NB4 (cell line): ENCODE data around the gene SFSWAP.

Experiments
- DNase-seq: peaks from one replicate; pipeline ENCODE4 v3.0.0; 2010; ENCODE audit warnings: low read depth
- H3K4me3 ChIP-seq: one replicate; pipeline ENCODE4 v1.5.1; 2011; ENCODE audit warnings: mild to moderate bottlenecking, low read depth, low read length, moderate library complexity
- MYC ChIP-seq: IDR thresholded peaks from 2 replicates; pipeline ENCODE4 v1.6.1; 2011; ENCODE audit warnings: low read depth, low read length
- POLR2A ChIP-seq: IDR thresholded peaks from 2 replicates; pipeline ENCODE4 v1.6.1; 2011; ENCODE audit warnings: mild to moderate bottlenecking; ENCODE audit not compliant: insufficient read length; ENCODE audit errors: extremely low read depth
- TF ChIP-seq, protein P1 (sequence below): IDR thresholded peaks from 2 replicates; pipeline ENCODE4 v1.6.1; 2011; ENCODE audit warnings: low read depth, low read length
- TF ChIP-seq, protein P2 (sequence below): IDR thresholded peaks from one replicate; pipeline ENCODE4 v1.5.1; 2012; ENCODE audit warnings: low read depth, low read length

SFSWAP gene

DNA sequence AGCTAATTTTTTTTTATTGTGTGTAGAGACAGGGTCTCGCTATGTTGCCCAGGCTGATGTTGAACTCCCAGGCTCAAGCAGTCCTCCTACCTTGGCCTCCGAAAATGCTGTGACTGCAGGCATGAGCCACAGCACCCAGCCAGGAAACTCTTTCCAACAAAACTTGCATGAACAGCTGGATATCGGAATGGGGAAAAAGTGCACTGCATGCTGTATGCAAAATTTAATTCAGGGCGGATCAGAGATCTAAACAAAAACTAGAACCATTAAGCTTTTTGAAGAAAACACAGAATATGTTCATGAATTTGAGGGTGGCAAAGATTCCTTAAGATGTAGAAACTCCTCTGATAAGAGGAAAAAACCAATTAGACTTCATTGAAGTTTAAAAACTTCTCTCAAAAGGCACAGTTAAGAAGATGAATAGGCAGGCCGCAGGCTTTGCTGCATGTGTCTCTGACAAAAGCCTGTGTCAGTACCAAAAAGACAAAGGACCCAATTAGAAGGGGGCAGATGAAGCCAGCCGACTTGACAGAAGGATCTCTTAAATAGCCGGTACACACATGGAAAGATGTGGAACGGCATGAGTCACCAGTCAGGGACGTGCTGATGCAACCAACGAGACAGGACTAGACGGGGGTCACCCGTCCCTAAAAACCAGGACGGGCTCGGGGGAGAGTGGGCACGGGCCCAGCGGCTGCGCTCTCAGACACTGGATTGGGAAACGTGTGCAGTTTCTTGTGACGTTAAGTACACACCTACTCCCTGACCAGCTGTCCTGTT lies 82.5 kb downstream of the SFSWAP start:
- DNase-seq = no peak
- no peak for TF ChIP-seq POLR2A
- TF ChIP-seq, protein P1, sequence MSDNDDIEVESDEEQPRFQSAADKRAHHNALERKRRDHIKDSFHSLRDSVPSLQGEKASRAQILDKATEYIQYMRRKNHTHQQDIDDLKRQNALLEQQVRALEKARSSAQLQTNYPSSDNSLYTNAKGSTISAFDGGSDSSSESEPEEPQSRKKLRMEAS = no peak
- no peak for TF ChIP-seq MYC
- TF ChIP-seq, protein P2, sequence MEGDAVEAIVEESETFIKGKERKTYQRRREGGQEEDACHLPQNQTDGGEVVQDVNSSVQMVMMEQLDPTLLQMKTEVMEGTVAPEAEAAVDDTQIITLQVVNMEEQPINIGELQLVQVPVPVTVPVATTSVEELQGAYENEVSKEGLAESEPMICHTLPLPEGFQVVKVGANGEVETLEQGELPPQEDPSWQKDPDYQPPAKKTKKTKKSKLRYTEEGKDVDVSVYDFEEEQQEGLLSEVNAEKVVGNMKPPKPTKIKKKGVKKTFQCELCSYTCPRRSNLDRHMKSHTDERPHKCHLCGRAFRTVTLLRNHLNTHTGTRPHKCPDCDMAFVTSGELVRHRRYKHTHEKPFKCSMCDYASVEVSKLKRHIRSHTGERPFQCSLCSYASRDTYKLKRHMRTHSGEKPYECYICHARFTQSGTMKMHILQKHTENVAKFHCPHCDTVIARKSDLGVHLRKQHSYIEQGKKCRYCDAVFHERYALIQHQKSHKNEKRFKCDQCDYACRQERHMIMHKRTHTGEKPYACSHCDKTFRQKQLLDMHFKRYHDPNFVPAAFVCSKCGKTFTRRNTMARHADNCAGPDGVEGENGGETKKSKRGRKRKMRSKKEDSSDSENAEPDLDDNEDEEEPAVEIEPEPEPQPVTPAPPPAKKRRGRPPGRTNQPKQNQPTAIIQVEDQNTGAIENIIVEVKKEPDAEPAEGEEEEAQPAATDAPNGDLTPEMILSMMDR = no peak
- H3K4me3 ChIP-seq = no peak overlapping the region

DNA sequence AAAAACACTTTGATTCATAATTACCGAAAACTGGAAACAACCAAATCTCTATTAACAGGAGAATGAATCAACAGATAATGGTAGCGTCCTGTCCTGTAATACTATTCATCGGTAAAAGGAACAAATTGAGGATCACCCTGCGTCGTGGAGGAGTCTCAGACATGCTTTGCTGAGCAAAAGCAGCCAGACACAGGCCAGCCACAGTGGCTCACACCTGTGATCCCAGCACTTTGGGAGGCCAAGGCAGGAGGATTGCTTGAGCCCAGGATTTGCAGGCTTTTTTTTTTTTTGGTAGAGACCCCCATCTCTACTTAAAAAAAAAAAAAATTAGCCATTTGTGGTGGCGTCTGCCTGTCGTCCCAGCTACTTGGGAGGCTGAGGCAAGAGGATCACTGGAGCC lies 83.2 kb downstream of the SFSWAP start:
- DNase-seq = no peak
- H3K4me3 ChIP-seq = no peak overlapping the region
- no peak for TF ChIP-seq POLR2A
- TF ChIP-seq, protein P1 = no peak
- TF ChIP-seq, protein P2 = no peak
- no peak for TF ChIP-seq MYC

DNA sequence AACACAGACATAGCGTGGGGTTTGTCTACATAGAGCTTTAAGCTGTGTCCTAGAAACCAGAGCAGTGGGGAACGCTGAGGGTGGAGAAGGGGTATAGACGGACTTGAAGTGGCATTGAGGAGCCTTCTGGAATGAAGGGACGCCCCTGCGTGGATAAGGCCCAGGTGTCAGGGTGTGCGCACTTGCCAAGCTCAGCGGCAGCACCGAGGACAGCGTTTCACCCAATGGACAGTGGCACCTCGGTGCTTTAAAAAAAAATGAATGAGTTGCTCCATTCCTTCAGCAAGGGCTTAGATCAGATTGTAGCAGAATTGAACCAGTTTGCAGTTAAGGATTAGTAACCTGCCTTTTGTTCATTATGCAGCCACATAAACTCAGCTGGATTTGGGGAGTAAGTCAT lies 83.7 kb downstream of the SFSWAP start:
- DNase-seq = no peak
- TF ChIP-seq POLR2A (no peak), MYC (no peak)
- TF ChIP-seq, protein P1 = no peak
- TF ChIP-seq, protein P2 = no peak
- no peak overlapping the region for H3K4me3 ChIP-seq

DNA sequence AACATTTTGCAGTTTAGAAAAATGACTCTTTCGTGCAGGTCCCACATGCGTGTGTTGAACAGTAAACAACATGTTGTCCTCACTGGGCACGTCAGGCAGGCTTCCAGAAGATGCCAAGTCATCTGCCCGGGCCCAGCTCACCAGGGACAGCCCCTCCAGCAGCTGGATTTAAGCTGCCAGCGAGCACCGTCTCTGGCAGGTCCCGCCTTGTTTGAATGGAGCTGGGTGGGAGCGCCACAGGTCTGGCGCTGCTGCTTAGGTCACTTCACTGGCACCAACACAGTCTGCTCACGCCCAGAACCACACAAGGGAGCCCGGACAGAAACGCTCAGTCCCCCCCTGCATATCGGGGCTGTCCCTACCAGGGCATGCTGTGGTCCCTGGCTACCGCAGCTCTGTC lies 84.2 kb downstream of the SFSWAP start:
- no peak for DNase-seq
- no peak for TF ChIP-seq MYC
- TF ChIP-seq, protein P1 = no peak
- TF ChIP-seq, protein P2 = no peak
- no peak for TF ChIP-seq POLR2A
- no peak overlapping the region for H3K4me3 ChIP-seq

DNA sequence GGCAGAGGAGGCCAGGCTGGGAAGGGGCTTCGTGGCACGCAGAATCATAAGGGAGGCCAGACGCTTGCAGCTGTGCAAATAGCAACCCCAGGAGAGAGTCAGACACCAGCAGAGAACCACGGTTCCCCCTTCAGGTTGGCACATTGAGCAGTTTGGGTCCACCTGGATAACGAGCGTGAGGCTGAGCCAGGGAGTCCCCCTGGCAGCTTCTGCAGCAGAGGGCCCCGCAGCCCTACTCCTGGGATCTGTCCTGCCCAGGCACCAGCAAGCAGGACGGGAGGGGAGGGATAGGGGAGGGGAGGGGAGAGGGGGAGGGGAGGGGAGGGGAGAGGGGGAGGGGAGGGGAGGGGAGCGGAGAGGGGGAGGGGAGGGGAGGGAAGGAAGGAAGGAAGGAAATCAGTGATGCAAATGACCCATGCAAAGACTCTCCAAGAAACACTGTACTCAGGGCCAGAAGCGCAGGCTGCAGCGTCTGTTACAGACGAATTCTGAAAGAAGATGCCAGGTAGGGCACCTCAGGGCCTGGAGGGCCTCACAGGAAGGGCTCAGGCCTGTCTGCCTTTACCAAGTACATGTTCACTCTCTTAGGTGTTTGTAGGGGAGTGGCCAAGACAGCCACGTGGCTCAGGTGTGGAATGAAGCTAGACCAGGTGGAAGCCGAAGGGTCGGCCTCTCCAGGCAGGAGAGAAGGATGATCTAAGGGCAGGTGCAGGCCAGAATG lies 85.0 kb downstream of the SFSWAP start:
- no peak for DNase-seq
- no peak overlapping the region for H3K4me3 ChIP-seq
- TF ChIP-seq, protein P2 = no peak
- TF ChIP-seq POLR2A = no peak
- TF ChIP-seq, protein P1 = no peak
- no peak for TF ChIP-seq MYC
